HepG2 (cell line): Measurements from ENCODE around the gene ANKRD13D. TPM values are rescaled to one million over a fixed set of nuclear protein-coding genes. Genes with fewer than 3 reads are reported as not detected.
A peak's percentile ranks its signal among the peaks of the same experiment; 100 is the strongest.

Experiments used
- ADNP ChIP-seq: sonication (generic); formaldehyde crosslinking; IDR thresholded peaks from 2 replicates; pipeline ENCODE4 v1.4.0; 2020; ENCODE audit warnings: missing genetic modification reagents
- AHDC1 ChIP-seq: sonication (generic); formaldehyde crosslinking; IDR thresholded peaks from 2 replicates; pipeline ENCODE4 v1.5.1; 2020; ENCODE audit warnings: mild to moderate bottlenecking, missing genetic modification reagents, borderline replicate concordance
- AKNA ChIP-seq: sonication (generic); formaldehyde crosslinking; IDR thresholded peaks from 2 replicates; pipeline ENCODE4 v1.4.0; 2020; ENCODE audit warnings: missing genetic modification reagents, borderline replicate concordance
- GPN1 ChIP-seq: sonication (generic); formaldehyde crosslinking; IDR thresholded peaks from 2 replicates; pipeline ENCODE4 v1.5.1; 2020; ENCODE audit warnings: missing genetic modification reagents, borderline replicate concordance
- HES4 ChIP-seq: sonication (generic); formaldehyde crosslinking; IDR thresholded peaks from 2 replicates; pipeline ENCODE4 v1.9.0; 2021; ENCODE audit warnings: mild to moderate bottlenecking, missing genetic modification reagents, borderline replicate concordance
- HMG20B ChIP-seq: conservative IDR thresholded peaks from 2 replicates; pipeline ENCODE4 v1.6.1; 2016; ENCODE audit warnings: missing genetic modification reagents, missing compliant biosample characterization
- HOXA5 ChIP-seq: sonication (generic); formaldehyde crosslinking; IDR thresholded peaks from 2 replicates; pipeline ENCODE4 v1.4.0; 2020; ENCODE audit warnings: missing genetic modification reagents
- MAX ChIP-seq: IDR thresholded peaks from 2 replicates; pipeline ENCODE4 v1.6.1; 2012; ENCODE audit warnings: inconsistent platforms
- PITX1 ChIP-seq: sonication (generic); formaldehyde crosslinking; IDR thresholded peaks from 2 replicates; pipeline ENCODE4 v1.5.1; 2020; ENCODE audit warnings: mild to moderate bottlenecking, missing genetic modification reagents
- RBM22 ChIP-seq: fragments of 200-400 bp; formaldehyde crosslinking; optimal IDR thresholded peaks from 2 replicates; pipeline ENCODE3; 2017; ENCODE audit warnings: mild to moderate bottlenecking, low read length, moderate library complexity
- ZNF362 ChIP-seq: sonication (generic); formaldehyde crosslinking; IDR thresholded peaks from 2 replicates; pipeline ENCODE4 v1.4.0; 2020; ENCODE audit warnings: missing genetic modification reagents, mild to moderate bottlenecking, borderline replicate concordance
- ZNF737 ChIP-seq: sonication (generic); formaldehyde crosslinking; IDR thresholded peaks from 2 replicates; pipeline ENCODE4 v1.5.0; 2020; ENCODE audit warnings: missing genetic modification reagents, mild to moderate bottlenecking, borderline replicate concordance
- ZXDC ChIP-seq: sonication (generic); formaldehyde crosslinking; IDR thresholded peaks from 2 replicates; pipeline ENCODE4 v1.5.0; 2020; ENCODE audit warnings: mild to moderate bottlenecking, missing genetic modification reagents
- polyA plus RNA-seq, 8 experiments: library from polyadenylated mRNA; depleted of rRNA in 3 of 8; stranded (reverse) in 7 of 8; unstranded in 1 of 8; fragments of >200 nt; fragmentation: Illumina TruSeq in 4 of 8; extraction: Trizol in 4 of 8; gene quantifications; 2 replicates each; pipeline versions ENCODE4 v1.2.1 to v1.2.3, GENCODE V29; 2011 to 2016; ENCODE audit warnings: low read depth in 4 of 8, missing spikeins in 1 of 8, mixed read lengths in 1 of 8; ENCODE audit not compliant: insufficient read depth in 1 of 8
- total RNA-seq, 5 experiments: library from RNA; depleted of rRNA; stranded (reverse); fragments of >200 nt; fragmentation: Illumina TruSeq; extraction: Trizol; gene quantifications; 2 replicates each; pipeline ENCODE4 v1.2.3, GENCODE V29; 2016; ENCODE audit warnings: low read depth in 1 of 5

Gene ANKRD13D
- total and polyA plus RNA-seq, 2 of the 13 experiments (the other 11 are each of a cell fraction or from before 2014, with no cell fraction given), result 18.6 to 27.3 TPM

GRCh38 chr11:67267188-67268080 lies 21.7 kb upstream of the ANKRD13D start (continued):
- TF ChIP-seq HES4 (CRISPR knock-in tag) (no peak), ZXDC (CRISPR knock-in tag) (no peak), AKNA (no peak), PITX1 (CRISPR knock-in tag) (0 out of 2 replicates have a peak, but pooled peaks have one; percentile 17), HOXA5 (no peak), ADNP (CRISPR knock-in tag) (no peak), HMG20B (CRISPR knock-in tag) (no peak), MAX (peak; percentile 42; the same call in 1 of the 2 replicates), GPN1 (no peak), AHDC1 (CRISPR knock-in tag) (0 out of 2 replicates have a peak, but pooled peaks have one; percentile 3), RBM22 (no peak), ZNF737 (CRISPR knock-in tag) (no peak), ZNF362 (CRISPR knock-in tag) (no peak)
